KMS-11 (cell line): ENCODE data around the gene PIGBOS1.
"Not testable (repeated sequence)": the region's sequence is repeated elsewhere in the genome, so short reads cannot be mapped to it uniquely, and the experiment has no call there.

Experiments used
- H2AFZ ChIP-seq: fragments of 200-600 bp; sonication (generic); 2 replicates; pipeline ENCODE4 v1.6.1; 2016; ENCODE audit warnings: antibody characterized with exemption, mixed run types, low read depth
- H3K27ac ChIP-seq: fragments of 200-600 bp; sonication (generic); 2 replicates; pipeline ENCODE4 v1.6.1; 2016; ENCODE audit warnings: mild to moderate bottlenecking, mixed run types
- H3K27me3 ChIP-seq: fragments of 200-600 bp; sonication (generic); 2 replicates; pipeline ENCODE4 v1.6.1; 2017; ENCODE audit warnings: mild to moderate bottlenecking, low read depth, mixed run types, moderate library complexity; ENCODE audit not compliant: insufficient read depth
- H3K36me3 ChIP-seq: fragments of 200-600 bp; sonication (generic); 2 replicates; pipeline ENCODE4 v1.6.1; 2017; ENCODE audit warnings: mild to moderate bottlenecking, mixed run types; ENCODE audit not compliant: insufficient read depth
- H3K4me1 ChIP-seq: fragments of 200-600 bp; sonication (generic); 2 replicates; pipeline ENCODE4 v1.6.1; 2016; ENCODE audit warnings: mild to moderate bottlenecking, low read depth, mixed run types; ENCODE audit not compliant: poor library complexity, severe bottlenecking
- H3K4me2 ChIP-seq: fragments of 200-600 bp; sonication (generic); 2 replicates; pipeline ENCODE4 v1.7.0; 2016; ENCODE audit warnings: mild to moderate bottlenecking, mixed run types
- H3K4me3 ChIP-seq: fragments of 200-600 bp; sonication (generic); IDR thresholded peaks from 2 replicates; pipeline ENCODE4 v1.6.1; 2017; ENCODE audit warnings: low read depth, low read length, mixed read lengths; ENCODE audit not compliant: insufficient read depth
- H3K79me2 ChIP-seq: fragments of 200-600 bp; sonication (generic); 2 replicates; pipeline ENCODE4 v1.6.1; 2016; ENCODE audit warnings: low read depth, mixed run types; ENCODE audit not compliant: insufficient read depth
- H3K9ac ChIP-seq: fragments of 200-600 bp; sonication (generic); 2 replicates; pipeline ENCODE4 v1.6.1; 2016; ENCODE audit warnings: mild to moderate bottlenecking, mixed run types
- H4K20me1 ChIP-seq: fragments of 200-600 bp; sonication (generic); 2 replicates; pipeline ENCODE4 v1.6.1; 2016; ENCODE audit warnings: mild to moderate bottlenecking, mixed run types; ENCODE audit not compliant: insufficient read depth
- CTCF ChIP-seq: fragments of 200-600 bp; sonication (generic); conservative IDR thresholded peaks from 2 replicates; pipeline ENCODE4 v1.6.1; 2017; ENCODE audit warnings: low read depth, mild to moderate bottlenecking, antibody characterized with exemption, low read length, moderate library complexity, mixed read lengths

PIGBOS1 gene

GRCh38 chr15:55322467-55322866 is 3.5 kb upstream of the PIGBOS1 start:
- Histone ChIP-seq H3K36me3 (no peaks in the 10 kb centered on the region), H3K4me3 (no peak overlapping the region), H3K9ac (no peak overlapping the region), H3K27me3 (no peaks in the 10 kb centered on the region), H2AFZ (no peak overlapping the region), H3K79me2 (peaks cover 22% of the 10 kb centered on the region; the same call in 1 of the 2 replicates), H4K20me1 (no peaks in the 10 kb centered on the region), H3K27ac (no peak overlapping the region), H3K4me2 (no peak overlapping the region), H3K4me1 (peaks cover 24% of the 10 kb centered on the region)
- no peak for TF ChIP-seq CTCF

- no peak overlapping the region for H3K9ac ChIP-seq
- H3K4me2 ChIP-seq = no peak overlapping the region; the same call in 1 of the 2 replicates
- no peak overlapping the region for H2AFZ ChIP-seq
Observed at GRCh38 chr15:55320963-55321362, 2.0 kb upstream of the PIGBOS1 start.

GRCh38 chr15:55320238-55320550 is 1.3 kb upstream of the PIGBOS1 start:
- Histone ChIP-seq H2AFZ (no peak overlapping the region; the same call in 1 of the 2 replicates), H3K9ac (no peak overlapping the region), H3K79me2 (peaks cover 31% of the 10 kb centered on the region; the same call in 1 of the 2 replicates), H3K4me1 (peaks cover 35% of the 10 kb centered on the region), H3K27ac (no peak overlapping the region), H3K36me3 (no peaks in the 10 kb centered on the region), H3K4me2 (peak overlapping the region; percentile 61), H3K27me3 (no peaks in the 10 kb centered on the region), H4K20me1 (no peaks in the 10 kb centered on the region), H3K4me3 (no peak overlapping the region)
- TF ChIP-seq CTCF = no peak

More at GRCh38 chr15:55320963-55321362, 2.0 kb upstream of the PIGBOS1 start:
- H3K36me3 ChIP-seq = no peaks in the 10 kb centered on the region
- no peak overlapping the region for H3K4me3 ChIP-seq
- H4K20me1 ChIP-seq = no peaks in the 10 kb centered on the region
- H3K79me2 ChIP-seq = peaks cover 31% of the 10 kb centered on the region; the same call in 1 of the 2 replicates
- peaks cover 35% of the 10 kb centered on the region for H3K4me1 ChIP-seq
- no peak for TF ChIP-seq CTCF
- no peaks in the 10 kb centered on the region for H3K27me3 ChIP-seq
- no peak overlapping the region for H3K27ac ChIP-seq

- peak overlapping the region; percentile 92 for H3K27ac ChIP-seq
Observed at GRCh38 chr15:55319537-55320237, 764 bp upstream of the PIGBOS1 start.

GRCh38 chr15:55302801-55303200 is 16.1 kb downstream of the PIGBOS1 start:
- not testable (repeated sequence) for H3K79me2 ChIP-seq, H3K4me2 ChIP-seq, H4K20me1 ChIP-seq, H2AFZ ChIP-seq, H3K27me3 ChIP-seq, H3K9ac ChIP-seq, H3K4me3 ChIP-seq, H3K4me1 ChIP-seq, H3K27ac ChIP-seq, H3K36me3 ChIP-seq

More at GRCh38 chr15:55319537-55320237, 764 bp upstream of the PIGBOS1 start:
- H3K79me2 ChIP-seq = peaks cover 31% of the 10 kb centered on the region; the same call in 1 of the 2 replicates
- no peaks in the 10 kb centered on the region for H4K20me1 ChIP-seq
- TF ChIP-seq CTCF = no peak
- H3K27me3 ChIP-seq = no peaks in the 10 kb centered on the region
- H3K9ac ChIP-seq = peak overlapping the region; percentile 93
- H3K4me3 ChIP-seq = no peak overlapping the region
- H2AFZ ChIP-seq = peak overlapping the region; percentile 90
- no peaks in the 10 kb centered on the region for H3K36me3 ChIP-seq
- H3K4me1 ChIP-seq = peaks cover 35% of the 10 kb centered on the region
- peak overlapping the region; percentile 61 for H3K4me2 ChIP-seq
